ENCODE results near the gene IGFN1.

The IGFN1 gene

GRCh38 chr1:201163707-201164106 is 26.9 kb upstream of the IGFN1 start:
- DNase-seq (ENCODE audit: low spot score) = no peak
- no peak for TF ChIP-seq CTCF (IDR thresholded peaks at IDR 0.05; ENCODE audit: borderline replicate concordance, control extremely low read depth, extremely low read depth, insufficient read depth, missing control alignments)
- in situ Hi-C loops (cut with MboI; ENCODE audit: low sequenced_read_pairs, unreplicated experiment) = no loop called here

- in situ Hi-C loops (cut with MboI; ENCODE audit: low sequenced_read_pairs, unreplicated experiment) = no loop called here
- no peak for DNase-seq (ENCODE audit: low spot score)
Observed at GRCh38 chr1:201164645-201165044, 26.0 kb upstream of the IGFN1 start.

GRCh38 chr1:201167041-201167991 is 23.3 kb upstream of the IGFN1 start:
- in situ Hi-C loops (cut with MboI; ENCODE audit: low sequenced_read_pairs, unreplicated experiment) = no loop called here

More at GRCh38 chr1:201164645-201165044, 26.0 kb upstream of the IGFN1 start:
- TF ChIP-seq CTCF (IDR thresholded peaks at IDR 0.05; ENCODE audit: borderline replicate concordance, control extremely low read depth, extremely low read depth, insufficient read depth, missing control alignments) = no peak

GRCh38 chr1:201169203-201169602 is 21.4 kb upstream of the IGFN1 start:
- in situ Hi-C loops (cut with MboI; ENCODE audit: low sequenced_read_pairs, unreplicated experiment) = no loop called here
- TF ChIP-seq CTCF (IDR thresholded peaks at IDR 0.05; ENCODE audit: borderline replicate concordance, control extremely low read depth, extremely low read depth, insufficient read depth, missing control alignments) = no peak
- no peak for DNase-seq (ENCODE audit: low spot score)

More at GRCh38 chr1:201167041-201167991, 23.3 kb upstream of the IGFN1 start:
- no peak for DNase-seq (ENCODE audit: low spot score)
- no peak for TF ChIP-seq CTCF (IDR thresholded peaks at IDR 0.05; ENCODE audit: borderline replicate concordance, control extremely low read depth, extremely low read depth, insufficient read depth, missing control alignments)

- DNase-seq (ENCODE audit: low spot score) = no peak
- no peak for TF ChIP-seq CTCF (IDR thresholded peaks at IDR 0.05; ENCODE audit: borderline replicate concordance, control extremely low read depth, extremely low read depth, insufficient read depth, missing control alignments)
- in situ Hi-C loops (cut with MboI; ENCODE audit: low sequenced_read_pairs, unreplicated experiment) = no loop called here
Observed at GRCh38 chr1:201169971-201170532, 20.6 kb upstream of the IGFN1 start.

GRCh38 chr1:201170533-201171062 is 20.0 kb upstream of the IGFN1 start:
- no peak for TF ChIP-seq CTCF (IDR thresholded peaks at IDR 0.05; ENCODE audit: borderline replicate concordance, control extremely low read depth, extremely low read depth, insufficient read depth, missing control alignments)
- DNase-seq (ENCODE audit: low spot score) = peak; percentile 93
- in situ Hi-C loops (cut with MboI; ENCODE audit: low sequenced_read_pairs, unreplicated experiment) = no loop called here
